Endothelial cell of umbilical vein (primary cell): Measurements from ENCODE around the gene KCNH8. TPM values are rescaled to one million over a fixed set of nuclear protein-coding genes. Genes with fewer than 3 reads are reported as not detected.

Source experiments
- BruUV-seq: library from RNA; stranded (reverse); fragments of 400-500 nt; replicated peaks from 2 replicates; lab custom pipeline; 2021; lab: Mats Ljungman, UMichigan
- CTCF ChIA-PET: fragments of 300-600, 350-600 bp; sonication (Branson Sonifier 250); formaldehyde crosslinking; loops from one replicate; lab custom pipeline; 2021; ENCODE audit warnings: antibody characterized with exemption, inconsistent platforms; lab: Charles Lee
- POLR2A ChIA-PET: fragments of 300-600, 350-600 bp; sonication (Branson Sonifier 250); formaldehyde crosslinking; loops from one replicate; lab custom pipeline; 2021; ENCODE audit warnings: antibody characterized with exemption, inconsistent platforms; lab: Charles Lee
- DNase-seq: peaks from one replicate; pipeline ENCODE4 v3.0.0-alpha.2; 2011; ENCODE audit warnings: low read depth, low spot score
- FAIRE-seq: peaks from 2 replicates; lab custom pipeline; 2011; peaks lifted over from hg19 to GRCh38; lab: Jason Lieb, UNC
- H2AFZ ChIP-seq: 2 replicates; pipeline ENCODE4 v1.6.0; 2012; ENCODE audit warnings: low read depth, low read length, control low read depth, inconsistent platforms
- H3K27ac ChIP-seq: 2 replicates; pipeline ENCODE4 v1.5.1; 2011; ENCODE audit warnings: low read depth, mild to moderate bottlenecking, control low read depth, low read length, moderate library complexity; ENCODE audit not compliant: insufficient read depth
- H3K27me3 ChIP-seq, 2 experiments: 2 replicates each; pipeline versions ENCODE4 v1.6.0 to v1.6.1; 2011; ENCODE audit warnings: low read length in 2 of 2, mixed read lengths in 1 of 2; ENCODE audit not compliant: control insufficient read depth in 2 of 2, insufficient read depth in 2 of 2
- H3K36me3 ChIP-seq, 2 experiments: 2 replicates in 1 of 2; 3 replicates in 1 of 2; pipeline ENCODE4 v1.5.1; 2011; ENCODE audit warnings: low read length in 2 of 2, mild to moderate bottlenecking in 1 of 2, moderate library complexity in 1 of 2; ENCODE audit not compliant: control insufficient read depth in 2 of 2, insufficient read depth in 2 of 2; ENCODE audit errors: extremely low read depth in 1 of 2
- H3K4me1 ChIP-seq: 3 replicates; pipeline ENCODE4 v1.5.1; 2011; ENCODE audit warnings: mild to moderate bottlenecking, low read length; ENCODE audit not compliant: control insufficient read depth, insufficient read depth; ENCODE audit errors: extremely low read depth
- H3K4me2 ChIP-seq: 2 replicates; pipeline ENCODE4 v1.6.1; 2011; ENCODE audit warnings: low read length, control low read depth, mixed read lengths; ENCODE audit not compliant: insufficient read depth
- H3K4me3 ChIP-seq, 3 experiments: fragments of 200-600 bp in 1 of 3; sonication (generic), shearing (Covaris generic) in 1 of 3; replicated peaks in 1 of 3; 2 replicates each; pipeline ENCODE4 v1.5.1; 2011 to 2016; ENCODE audit warnings: control low read depth in 3 of 3, low read length in 3 of 3, mild to moderate bottlenecking in 2 of 3, inconsistent platforms in 1 of 3, low read depth in 1 of 3, moderate library complexity in 1 of 3; ENCODE audit not compliant: insufficient read depth in 1 of 3
- H3K79me2 ChIP-seq: 2 replicates; pipeline ENCODE4 v1.6.0; 2012; ENCODE audit warnings: low read length, inconsistent platforms; ENCODE audit not compliant: control insufficient read depth, insufficient read depth
- H3K9ac ChIP-seq: replicated peaks from 2 replicates; pipeline ENCODE3; 2011; ENCODE audit warnings: low read length, control low read depth; ENCODE audit not compliant: insufficient read depth; ENCODE audit errors: extremely low read depth
- H3K9me1 ChIP-seq: replicated peaks from 3 replicates; pipeline ENCODE4 v1.6.0; 2011; ENCODE audit warnings: mild to moderate bottlenecking, low read length; ENCODE audit not compliant: control insufficient read depth, insufficient read depth; ENCODE audit errors: extremely low read depth
- H3K9me3 ChIP-seq: replicated peaks from 2 replicates; pipeline ENCODE4 v1.5.1; 2012; ENCODE audit warnings: low read length, inconsistent platforms; ENCODE audit not compliant: control insufficient read depth, insufficient read depth
- H4K20me1 ChIP-seq: replicated peaks from 2 replicates; pipeline ENCODE3; 2011; ENCODE audit warnings: mild to moderate bottlenecking, low read length; ENCODE audit not compliant: control insufficient read depth, insufficient read depth; ENCODE audit errors: extremely low read depth
- EZH2 ChIP-seq: IDR thresholded peaks from 2 replicates; pipeline ENCODE4 v1.6.1; 2012; ENCODE audit warnings: borderline replicate concordance, low read depth, mild to moderate bottlenecking, moderate library complexity, low read length, inconsistent platforms; ENCODE audit not compliant: severe bottlenecking
- FOS ChIP-seq: IDR thresholded peaks from 2 replicates; pipeline ENCODE4 v1.6.1; 2011; ENCODE audit warnings: mild to moderate bottlenecking, low read length, moderate library complexity, borderline replicate concordance; ENCODE audit not compliant: insufficient read depth
- GATA2 ChIP-seq: IDR thresholded peaks from 2 replicates; pipeline ENCODE4 v1.7.0; 2011; ENCODE audit warnings: low read depth, mild to moderate bottlenecking, moderate library complexity, mixed read lengths, low read length; ENCODE audit not compliant: insufficient read length, insufficient read depth
- JUN ChIP-seq: IDR thresholded peaks from 2 replicates; pipeline ENCODE4 v1.6.1; 2011; ENCODE audit warnings: borderline replicate concordance, low read depth; ENCODE audit not compliant: insufficient read length, insufficient read depth
- MYC ChIP-seq: IDR thresholded peaks from one replicate; pipeline ENCODE4 v1.6.1; 2011; ENCODE audit warnings: mild to moderate bottlenecking, low read depth, low read length
- POLR2A ChIP-seq: IDR thresholded peaks from 2 replicates; pipeline ENCODE4 v1.6.1; 2012; ENCODE audit warnings: low read depth, mild to moderate bottlenecking, control low read depth, low read length
- POLR2AphosphoS5 ChIP-seq: IDR thresholded peaks from 2 replicates; pipeline ENCODE4 v1.6.1; 2012; ENCODE audit warnings: low read depth, mild to moderate bottlenecking, control low read depth, low read length, moderate library complexity; ENCODE audit not compliant: insufficient read depth
- dilution Hi-C: fragments of 300-500 bp; cut with MboI; formaldehyde crosslinking; loops from one replicate; pipeline ENCODE4 v1.15.0; 2019; ENCODE audit warnings: low sequenced_read_pairs; ENCODE audit not compliant: extremely low pct_ligation_motif_present
- intact Hi-C: fragments of 100-400 bp; cut with micrococcal nuclease; formaldehyde crosslinking; loops from one replicate; pipeline ENCODE4 v1.10.0; 2022
- polyA plus RNA-seq, 4 experiments: library from polyadenylated mRNA; depleted of rRNA in 3 of 4; stranded (reverse) in 3 of 4; unstranded in 1 of 4; fragments of >200 nt; gene quantifications; 2 replicates each; pipeline versions ENCODE4 v1.2.1 to v1.2.3, GENCODE V29; 2011 to 2012; ENCODE audit warnings: missing spikeins in 1 of 4
- total RNA-seq: library from RNA; stranded (reverse); gene quantifications from 2 replicates; pipeline ENCODE4 v1.2.3, GENCODE V29; 2021
- TF ChIP-seq, protein P1 (sequence below), 2 donors: IDR thresholded peaks; 1 replicate in 1 of 2; 2 replicates in 1 of 2; pipeline ENCODE4 v1.5.1; 2011; ENCODE audit warnings: low read length in 2 of 2, mild to moderate bottlenecking in 2 of 2, moderate library complexity in 2 of 2, control low read depth in 1 of 2, inconsistent platforms in 1 of 2, low read depth in 1 of 2; ENCODE audit not compliant: insufficient read depth in 1 of 2; ENCODE audit errors: extremely low read depth in 1 of 2
- TF ChIP-seq, protein P2 (sequence below): IDR thresholded peaks from 2 replicates; pipeline ENCODE4 v1.6.1; 2011; ENCODE audit not compliant: insufficient read depth, insufficient read length

KCNH8 gene
- total and polyA plus RNA-seq, 2 donors (not counting 3 experiments of a cell fraction or from before 2014, with no cell fraction given) = not detected

DNA sequence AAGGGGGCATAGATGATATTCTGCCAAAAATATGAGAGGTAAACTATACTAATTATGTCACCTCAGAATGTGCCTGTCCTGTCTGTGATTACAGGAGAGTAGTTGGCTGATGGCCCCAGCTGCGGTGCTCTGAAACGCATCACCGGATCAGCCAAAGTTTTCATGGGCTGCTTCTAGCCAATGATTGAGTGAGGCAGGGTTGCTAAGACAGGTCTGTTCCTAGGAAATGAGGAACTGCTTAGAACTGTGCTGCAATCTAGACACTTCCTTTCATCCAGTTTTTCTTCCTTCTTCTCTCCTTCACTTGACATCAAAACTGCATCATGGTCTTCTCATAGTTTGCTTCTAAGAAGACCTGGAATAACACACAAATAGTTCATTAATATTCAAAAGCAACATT is 124.0 kb downstream of the KCNH8 start:
- Histone ChIP-seq H3K4me1 (no peaks in the 10 kb centered on the region), H2AFZ (no peak overlapping the region), H3K9ac (no peak overlapping the region), H3K79me2 (no peaks in the 10 kb centered on the region), H3K4me3 (no peak overlapping the region), H3K9me1 (no peaks in the 10 kb centered on the region), H3K4me2 (no peak overlapping the region), H3K27ac (no peak overlapping the region), H4K20me1 (no peaks in the 10 kb centered on the region), H3K27me3 (no peaks in the 10 kb centered on the region), H3K36me3 (no peaks in the 10 kb centered on the region), H3K9me3 (peaks cover 7% of the 10 kb centered on the region)
- no peak for FAIRE-seq
- intact Hi-C loops (no loop called here), dilution Hi-C loops (no loop called here)
- BruUV-seq = no TSS peak
- ChIA-PET POLR2A (no interaction called here), CTCF (no interaction called here)
- no peak for DNase-seq
- TF ChIP-seq, protein P1, sequence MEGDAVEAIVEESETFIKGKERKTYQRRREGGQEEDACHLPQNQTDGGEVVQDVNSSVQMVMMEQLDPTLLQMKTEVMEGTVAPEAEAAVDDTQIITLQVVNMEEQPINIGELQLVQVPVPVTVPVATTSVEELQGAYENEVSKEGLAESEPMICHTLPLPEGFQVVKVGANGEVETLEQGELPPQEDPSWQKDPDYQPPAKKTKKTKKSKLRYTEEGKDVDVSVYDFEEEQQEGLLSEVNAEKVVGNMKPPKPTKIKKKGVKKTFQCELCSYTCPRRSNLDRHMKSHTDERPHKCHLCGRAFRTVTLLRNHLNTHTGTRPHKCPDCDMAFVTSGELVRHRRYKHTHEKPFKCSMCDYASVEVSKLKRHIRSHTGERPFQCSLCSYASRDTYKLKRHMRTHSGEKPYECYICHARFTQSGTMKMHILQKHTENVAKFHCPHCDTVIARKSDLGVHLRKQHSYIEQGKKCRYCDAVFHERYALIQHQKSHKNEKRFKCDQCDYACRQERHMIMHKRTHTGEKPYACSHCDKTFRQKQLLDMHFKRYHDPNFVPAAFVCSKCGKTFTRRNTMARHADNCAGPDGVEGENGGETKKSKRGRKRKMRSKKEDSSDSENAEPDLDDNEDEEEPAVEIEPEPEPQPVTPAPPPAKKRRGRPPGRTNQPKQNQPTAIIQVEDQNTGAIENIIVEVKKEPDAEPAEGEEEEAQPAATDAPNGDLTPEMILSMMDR (IDR thresholded peaks at IDR 0.05; ENCODE audit: extremely low read depth in 1 of 2, insufficient read depth in 1 of 2, low read depth in 1 of 2, low read length in 2 of 2) = no peak
- TF ChIP-seq GATA2 = no peak
- TF ChIP-seq FOS = no peak
- no peak for TF ChIP-seq POLR2A
- TF ChIP-seq MYC = no peak
- TF ChIP-seq POLR2AphosphoS5 = no peak
- no peak for TF ChIP-seq JUN
- TF ChIP-seq, protein P2, sequence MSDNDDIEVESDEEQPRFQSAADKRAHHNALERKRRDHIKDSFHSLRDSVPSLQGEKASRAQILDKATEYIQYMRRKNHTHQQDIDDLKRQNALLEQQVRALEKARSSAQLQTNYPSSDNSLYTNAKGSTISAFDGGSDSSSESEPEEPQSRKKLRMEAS = no peak
- no peak for TF ChIP-seq EZH2
